HG03460 (cell line): ENCODE measurements around the gene TULP4.
"Not testable (repeated sequence)": the region's sequence is repeated elsewhere in the genome, so short reads cannot be mapped to it uniquely, and the experiment has no call there.

Experiments
- ATAC-seq: cut with Tn5 transposase; IDR thresholded peaks from one replicate; pipeline ENCODE4 v1.9.1; 2021; ENCODE audit not compliant: unreplicated experiment

Gene TULP4

DNA sequence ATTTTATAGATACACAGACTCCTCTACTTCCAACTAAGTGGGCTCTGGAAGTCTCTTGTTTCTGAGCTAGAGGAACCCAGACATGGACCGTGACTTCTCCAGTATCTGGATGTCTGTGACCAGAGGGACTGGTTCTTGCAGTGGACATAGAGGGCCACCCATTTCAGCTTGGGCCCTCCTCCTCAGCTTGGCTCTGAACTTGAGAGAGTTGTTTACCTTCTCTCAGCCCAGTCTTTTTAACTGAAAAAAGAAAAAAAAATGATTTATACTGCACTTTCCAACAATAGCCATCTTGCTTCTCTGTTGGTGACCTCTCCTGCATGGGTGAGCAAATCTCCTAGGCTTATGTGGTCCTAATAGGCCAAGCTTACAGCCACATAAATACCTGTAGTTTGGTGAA, 187.3 kb downstream of the TULP4 start:
- no peak for ATAC-seq

DNA sequence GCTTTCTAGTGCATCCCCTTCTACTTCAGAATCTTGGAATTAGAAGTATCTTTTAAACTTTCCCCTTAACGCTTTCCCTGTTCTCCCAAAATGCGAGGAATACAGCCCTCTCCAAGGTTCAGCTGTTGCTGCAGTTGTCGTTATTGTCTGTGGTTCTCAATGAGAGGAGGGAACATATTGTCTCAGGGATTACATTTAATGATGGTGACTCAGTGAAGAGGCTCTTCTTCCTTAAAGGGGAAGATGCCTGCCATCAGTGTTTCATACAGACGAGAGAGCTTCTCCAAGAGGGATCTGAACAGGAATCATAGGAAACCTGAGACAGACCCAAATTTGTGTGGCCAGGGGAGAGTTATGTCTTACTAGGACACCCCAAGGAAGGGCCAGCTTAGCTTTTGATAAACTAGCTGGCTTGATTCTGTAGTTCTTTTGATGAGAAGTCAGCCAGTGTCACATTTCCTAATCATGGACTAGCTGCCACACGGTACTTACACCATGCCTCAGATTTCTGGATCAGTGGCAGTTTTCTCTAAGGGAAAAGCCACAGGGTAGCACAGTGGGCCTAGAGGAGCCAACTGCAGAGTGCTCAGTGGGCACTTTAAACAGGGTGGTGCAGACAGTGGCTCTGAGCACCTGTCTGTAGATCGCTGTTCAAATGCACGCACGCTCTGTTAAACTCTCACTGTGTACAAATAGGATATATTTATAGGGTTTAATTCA, 187.9 kb downstream of the TULP4 start:
- ATAC-seq, result no peak

DNA sequence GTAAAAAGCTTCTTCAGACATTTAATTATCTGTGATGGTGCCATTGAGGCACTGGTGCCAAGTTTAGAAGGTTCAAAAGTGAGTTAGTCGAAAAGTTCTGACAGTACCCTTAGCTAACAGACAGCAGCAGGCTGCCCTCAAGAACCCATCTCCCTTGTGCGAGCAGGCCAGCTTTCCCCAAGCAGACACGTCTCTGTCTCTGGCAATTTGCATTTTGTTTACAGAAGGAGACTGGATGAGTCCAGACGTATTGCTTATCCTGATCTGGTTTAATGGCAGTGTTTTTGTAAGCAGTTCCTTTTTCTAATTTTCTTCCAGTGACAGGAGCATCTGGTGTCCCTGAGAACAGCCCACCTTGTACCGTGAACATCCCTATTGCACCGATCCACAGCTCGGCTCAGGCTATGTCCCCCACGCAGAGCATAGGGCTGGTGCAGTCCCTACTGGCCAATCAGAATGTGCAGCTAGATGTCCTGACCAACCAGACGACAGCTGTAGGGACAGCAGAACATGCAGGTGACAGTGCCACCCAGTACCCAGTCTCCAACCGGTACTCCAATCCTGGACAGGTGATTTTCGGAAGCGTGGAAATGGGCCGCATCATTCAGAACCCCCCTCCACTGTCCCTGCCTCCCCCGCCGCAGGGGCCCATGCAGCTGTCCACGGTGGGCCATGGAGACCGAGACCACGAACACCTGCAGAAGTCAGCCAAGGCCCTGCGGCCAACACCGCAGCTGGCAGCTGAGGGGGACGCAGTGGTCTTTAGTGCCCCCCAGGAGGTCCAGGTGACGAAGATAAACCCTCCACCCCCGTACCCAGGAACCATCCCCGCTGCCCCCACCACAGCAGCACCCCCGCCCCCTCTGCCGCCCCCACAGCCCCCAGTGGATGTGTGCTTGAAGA, 189.3 kb downstream of the TULP4 start:
- no peak for ATAC-seq

- no peak for ATAC-seq
Measured at GRCh38 chr6:158502263-158502950, 190.1 kb downstream of the TULP4 start.

DNA sequence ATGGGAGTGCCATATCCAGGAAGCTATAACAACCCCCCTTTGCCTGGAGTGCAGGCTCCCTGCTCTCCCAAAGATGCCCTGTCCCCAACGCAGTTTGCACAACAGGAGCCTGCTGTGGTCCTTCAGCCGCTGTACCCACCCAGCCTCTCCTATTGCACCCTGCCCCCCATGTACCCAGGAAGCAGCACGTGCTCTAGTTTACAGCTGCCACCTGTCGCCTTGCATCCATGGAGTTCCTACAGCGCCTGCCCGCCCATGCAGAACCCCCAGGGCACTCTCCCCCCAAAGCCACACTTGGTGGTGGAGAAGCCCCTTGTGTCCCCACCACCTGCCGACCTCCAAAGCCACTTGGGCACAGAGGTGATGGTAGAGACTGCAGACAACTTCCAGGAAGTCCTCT, 191.0 kb downstream of the TULP4 start:
- no peak for ATAC-seq

DNA sequence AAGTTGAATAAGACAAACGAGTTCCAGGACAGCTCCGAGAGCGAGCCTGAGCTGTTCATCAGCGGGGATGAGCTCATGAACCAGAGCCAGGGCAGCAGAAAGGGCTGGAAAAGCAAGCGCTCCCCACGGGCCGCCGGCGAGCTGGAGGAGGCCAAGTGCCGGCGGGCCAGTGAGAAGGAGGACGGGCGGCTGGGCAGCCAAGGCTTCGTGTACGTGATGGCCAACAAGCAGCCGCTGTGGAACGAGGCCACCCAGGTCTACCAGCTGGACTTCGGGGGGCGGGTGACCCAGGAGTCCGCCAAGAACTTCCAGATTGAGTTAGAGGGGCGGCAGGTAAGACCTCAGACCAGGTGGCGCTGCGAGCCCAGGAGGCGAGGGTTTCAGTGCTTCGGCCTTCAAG, 191.6 kb downstream of the TULP4 start:
- ATAC-seq, result no peak

DNA sequence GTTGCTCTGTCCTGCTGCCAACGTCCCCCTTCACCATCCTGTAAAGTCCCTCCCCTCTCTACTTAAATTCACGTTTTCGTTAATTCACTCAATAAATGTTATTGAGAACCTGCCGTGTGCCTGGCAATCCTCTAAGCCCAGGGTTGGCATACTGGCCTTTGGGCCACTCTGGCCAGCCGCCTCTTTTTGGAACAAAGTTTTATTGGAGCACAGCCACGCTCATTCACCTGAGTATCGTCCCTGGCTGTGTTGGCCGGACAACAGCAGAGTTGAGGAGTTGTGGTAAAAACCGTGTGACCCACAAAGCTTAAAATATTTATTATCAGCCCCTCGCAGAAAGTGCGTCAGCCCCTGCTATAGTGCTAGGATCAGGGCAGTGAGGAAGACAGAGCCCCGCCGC, 192.9 kb downstream of the TULP4 start:
- no peak for ATAC-seq

- no peak for ATAC-seq
Measured at GRCh38 chr6:158506601-158507000, 194.3 kb downstream of the TULP4 start.

- ATAC-seq, result no peak
Measured at GRCh38 chr6:158507174-158507573, 194.9 kb downstream of the TULP4 start.

- no peak for ATAC-seq
Measured at GRCh38 chr6:158508450-158508849, 196.2 kb downstream of the TULP4 start.

- no peak for ATAC-seq
Measured at GRCh38 chr6:158509465-158509864, 197.2 kb downstream of the TULP4 start.

DNA sequence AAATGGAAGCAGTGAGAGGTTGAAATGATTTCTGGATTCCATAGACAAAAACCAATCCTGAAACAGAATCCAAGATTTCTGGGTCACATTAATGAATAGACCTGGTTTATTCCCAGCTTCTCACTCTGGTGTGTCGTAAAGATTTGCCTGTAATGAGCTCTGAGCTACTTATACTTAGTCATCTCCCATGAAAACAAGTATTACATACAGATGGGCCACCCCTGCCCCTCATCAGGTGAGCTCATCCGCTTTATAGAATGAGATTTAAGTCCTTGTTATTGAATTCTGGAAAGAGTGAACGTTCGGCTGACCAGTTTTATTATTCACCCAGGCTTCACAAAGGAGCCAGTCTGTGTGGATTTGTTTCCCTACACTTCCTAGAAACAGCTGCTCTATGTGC, 200.5 kb downstream of the TULP4 start:
- ATAC-seq, result no peak

GRCh38 chr6:158514176-158514575, 201.9 kb downstream of the TULP4 start:
- ATAC-seq, result no peak

- ATAC-seq, result no peak
Measured at GRCh38 chr6:158514991-158515390, 202.7 kb downstream of the TULP4 start.

- ATAC-seq, result no peak
Measured at GRCh38 chr6:158516098-158516497, 203.8 kb downstream of the TULP4 start.

- no peak for ATAC-seq
Measured at GRCh38 chr6:158517038-158517437, 204.8 kb downstream of the TULP4 start.

DNA sequence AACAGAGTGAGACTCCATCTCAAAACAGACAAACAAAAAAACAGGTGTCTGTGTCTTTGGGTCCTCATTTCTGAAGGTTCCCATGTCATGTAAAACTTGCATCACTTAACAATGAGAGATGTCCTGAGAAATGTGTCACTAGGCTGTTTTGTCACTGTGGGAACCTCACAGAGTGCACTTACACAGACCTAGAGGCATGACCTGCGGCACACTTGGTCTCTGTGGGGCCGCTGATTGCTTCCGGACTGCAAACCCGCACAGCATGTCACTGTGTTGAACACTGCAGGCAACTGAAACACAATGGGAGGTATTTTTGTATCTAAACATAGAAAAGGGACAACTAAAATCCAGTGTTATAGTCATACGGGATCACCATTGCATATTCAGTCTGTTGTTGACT, 205.3 kb downstream of the TULP4 start:
- ATAC-seq, result no peak

- peak; percentile 85 for ATAC-seq
Measured at GRCh38 chr6:158518191-158519127, 206.2 kb downstream of the TULP4 start.

- no peak for ATAC-seq
Measured at GRCh38 chr6:158519300-158519699, 207.0 kb downstream of the TULP4 start.

- no peak for ATAC-seq
Measured at GRCh38 chr6:158519761-158520160, 207.5 kb downstream of the TULP4 start.

DNA sequence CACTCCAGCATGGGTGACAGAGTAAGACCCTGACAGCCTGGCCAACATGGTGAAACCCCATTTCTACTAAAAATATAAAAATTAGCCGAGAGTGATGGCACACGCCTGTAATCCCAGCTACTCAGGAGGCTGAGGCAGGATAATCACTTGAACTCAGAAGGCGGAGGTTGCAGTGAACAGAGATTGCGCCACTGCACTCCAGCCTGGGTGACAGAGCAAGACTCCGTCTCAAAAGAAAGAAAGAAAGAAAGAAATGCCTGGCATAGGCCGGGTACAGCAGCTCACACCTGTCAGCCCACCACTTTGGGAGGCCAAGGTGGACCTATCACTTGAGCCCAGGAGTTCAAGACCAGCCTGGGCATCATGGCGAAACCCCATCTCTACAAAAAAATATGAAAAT, 208.7 kb downstream of the TULP4 start:
- ATAC-seq, result not testable (repeated sequence)
